ENCODE measurements around the gene EFTUD2.

Gene EFTUD2

GRCh38 chr17:44916781-44917241, 17.6 kb upstream of the EFTUD2 start:
- Histone ChIP-seq H3K27me3 (no peaks in the 10 kb centered on the region), H3K36me3 (no peaks in the 10 kb centered on the region), H3K4me1 (peaks cover 22% of the 10 kb centered on the region), H3K9me3 (no peaks in the 10 kb centered on the region), H3K4me3 (ENCODE audit: low read depth, low read length) (no peak overlapping the region)
- DNase-seq = no peak
- TF ChIP-seq CTCF (IDR thresholded peaks at IDR 0.05; ENCODE audit: low read depth, low read length) = no peak

- no peaks in the 10 kb centered on the region for H3K9me3 ChIP-seq
- no peak for TF ChIP-seq CTCF (IDR thresholded peaks at IDR 0.05; ENCODE audit: low read depth, low read length)
- no peaks in the 10 kb centered on the region for H3K36me3 ChIP-seq
- H3K27me3 ChIP-seq = no peaks in the 10 kb centered on the region
- H3K4me1 ChIP-seq = peaks cover 21% of the 10 kb centered on the region
- DNase-seq = no peak
- H3K4me3 ChIP-seq (ENCODE audit: low read depth, low read length) = no peak overlapping the region
Measured at GRCh38 chr17:44915862-44916780, 16.9 kb upstream of the EFTUD2 start.

GRCh38 chr17:44915321-44915726, 16.1 kb upstream of the EFTUD2 start, which contains the start of gene GFAP:
Gene GFAP (minus strand): TSS chr17:44915500. CDS start chr17:44915486, 14 bp downstream.
- Histone ChIP-seq H3K27me3 (no peaks in the 10 kb centered on the region), H3K4me1 (peaks cover 17% of the 10 kb centered on the region), H3K4me3 (ENCODE audit: low read depth, low read length) (no peak within 1 kb of the TSS), H3K36me3 (no peaks in the 10 kb centered on the region), H3K9me3 (no peaks in the 10 kb centered on the region)
- no peak for TF ChIP-seq CTCF (IDR thresholded peaks at IDR 0.05; ENCODE audit: low read depth, low read length)
- no peak for DNase-seq

- no peaks in the 10 kb centered on the region for H3K9me3 ChIP-seq
- no peak for TF ChIP-seq CTCF (IDR thresholded peaks at IDR 0.05; ENCODE audit: low read depth, low read length)
- DNase-seq = no peak
- H3K4me1 ChIP-seq = peaks cover 17% of the 10 kb centered on the region
- H3K36me3 ChIP-seq = no peaks in the 10 kb centered on the region
- no peaks in the 10 kb centered on the region for H3K27me3 ChIP-seq
- H3K4me3 ChIP-seq (ENCODE audit: low read depth, low read length) = no peak overlapping the region
Measured at GRCh38 chr17:44914698-44915271, 15.5 kb upstream of the EFTUD2 start.

- no peak for DNase-seq
- peaks cover 16% of the 10 kb centered on the region for H3K4me1 ChIP-seq
- H3K36me3 ChIP-seq = no peaks in the 10 kb centered on the region
- H3K4me3 ChIP-seq (ENCODE audit: low read depth, low read length) = no peak overlapping the region
- TF ChIP-seq CTCF (IDR thresholded peaks at IDR 0.05; ENCODE audit: low read depth, low read length) = no peak
- no peaks in the 10 kb centered on the region for H3K27me3 ChIP-seq
- H3K9me3 ChIP-seq = no peaks in the 10 kb centered on the region
Measured at GRCh38 chr17:44914148-44914547, 14.9 kb upstream of the EFTUD2 start.

GRCh38 chr17:44913676-44914075, 14.4 kb upstream of the EFTUD2 start:
- Histone ChIP-seq H3K36me3 (no peaks in the 10 kb centered on the region), H3K4me1 (peaks cover 16% of the 10 kb centered on the region), H3K27me3 (no peaks in the 10 kb centered on the region), H3K4me3 (ENCODE audit: low read depth, low read length) (no peak overlapping the region), H3K9me3 (no peaks in the 10 kb centered on the region)
- DNase-seq = no peak
- no peak for TF ChIP-seq CTCF (IDR thresholded peaks at IDR 0.05; ENCODE audit: low read depth, low read length)

Data from BE2C (cell line).